HEK293 (cell line): ENCODE results near the gene TTC4.

Experiments
- CTCF ChIA-PET: fragments of 350-600 bp; formaldehyde crosslinking; extraction: SDS; loops from one replicate; lab custom pipeline; 2021; ENCODE audit warnings: antibody characterized with exemption; lab: Yijun Ruan, JAX
- POLR2A ChIA-PET: fragments of 300-600 bp; formaldehyde crosslinking; extraction: SDS; loops from one replicate; lab custom pipeline; 2020; ENCODE audit warnings: antibody characterized with exemption, inconsistent platforms; lab: Yijun Ruan, JAX
- H3K27ac ChIP-seq: fragments of 200-500 bp; sonication (Bioruptor generic); 2 replicates; pipeline ENCODE4 v1.5.1; 2014; ENCODE audit warnings: low read depth, low read length, control low read depth, inconsistent platforms; ENCODE audit errors: extremely low read depth
- H3K36me3 ChIP-seq, 2 experiments: fragments of 200-500 bp in 1 of 2; sonication (Bioruptor generic) in 1 of 2; 1 replicate in 1 of 2; 2 replicates in 1 of 2; pipeline ENCODE4 v1.5.1; 2014 to 2017; ENCODE audit warnings: inconsistent platforms in 2 of 2, low read length in 2 of 2; ENCODE audit not compliant: control insufficient read depth in 2 of 2, insufficient read depth in 1 of 2
- H3K4me1 ChIP-seq: fragments of 200-500 bp; sonication (Bioruptor generic); 2 replicates; pipeline ENCODE4 v1.5.1; 2014; ENCODE audit warnings: mild to moderate bottlenecking, low read length, inconsistent platforms; ENCODE audit not compliant: control insufficient read depth, insufficient read depth
- H3K4me3 ChIP-seq: 2 replicates; pipeline ENCODE4 v1.5.1; 2011; ENCODE audit warnings: low read depth, mild to moderate bottlenecking, control low read depth, low read length, moderate library complexity
- H3K9me3 ChIP-seq: fragments of 200-500 bp; sonication (Bioruptor generic); 2 replicates; pipeline ENCODE4 v1.5.1; 2014; ENCODE audit warnings: low read depth, low read length, inconsistent platforms; ENCODE audit not compliant: control insufficient read depth, insufficient read depth
- CTCF ChIP-seq: fragments of 450-650 bp; formaldehyde crosslinking; IDR thresholded peaks from 2 replicates; pipeline ENCODE4 v1.5.1; 2016; ENCODE audit warnings: missing biosample characterization, missing genetic modification characterization
- FEZF1 ChIP-seq: fragments of 450-650 bp; formaldehyde crosslinking; IDR thresholded peaks from 2 replicates; pipeline ENCODE4 v1.5.1; 2016; ENCODE audit warnings: missing biosample characterization, missing genetic modification characterization
- GLIS1 ChIP-seq: fragments of 450-650 bp; formaldehyde crosslinking; IDR thresholded peaks from 2 replicates; pipeline ENCODE4 v1.5.1; 2016; ENCODE audit warnings: missing biosample characterization, missing genetic modification characterization
- INSM2 ChIP-seq: fragments of 450-650 bp; formaldehyde crosslinking; IDR thresholded peaks from 2 replicates; pipeline ENCODE4 v1.5.1; 2016; ENCODE audit warnings: missing biosample characterization, missing genetic modification characterization
- SETDB1 ChIP-seq: IDR thresholded peaks from one replicate; pipeline ENCODE4 v1.6.1; 2017; ENCODE audit warnings: mild to moderate bottlenecking, low read length, moderate library complexity, mixed read lengths; ENCODE audit not compliant: insufficient read length
- ZBTB26 ChIP-seq: fragments of 450-650 bp; formaldehyde crosslinking; optimal IDR thresholded peaks from 2 replicates; pipeline ENCODE3; 2016; ENCODE audit warnings: missing biosample characterization, mild to moderate bottlenecking, missing genetic modification characterization
- ZBTB6 ChIP-seq: fragments of 450-650 bp; formaldehyde crosslinking; IDR thresholded peaks from 2 replicates; pipeline ENCODE4 v1.5.1; 2017; ENCODE audit warnings: missing biosample characterization, missing genetic modification characterization
- ZEB2 ChIP-seq: fragments of 450-650 bp; formaldehyde crosslinking; IDR thresholded peaks from 2 replicates; pipeline ENCODE4 v1.5.1; 2016; ENCODE audit warnings: missing biosample characterization, missing genetic modification characterization
- ZFP3 ChIP-seq: fragments of 450-650 bp; formaldehyde crosslinking; IDR thresholded peaks from 2 replicates; pipeline ENCODE4 v1.5.1; 2016; ENCODE audit warnings: low read depth, missing biosample characterization, missing genetic modification characterization
- ZFP37 ChIP-seq: fragments of 450-650 bp; formaldehyde crosslinking; IDR thresholded peaks from 2 replicates; pipeline ENCODE4 v1.5.1; 2016; ENCODE audit warnings: missing biosample characterization, missing genetic modification characterization
- ZNF266 ChIP-seq: fragments of 450-650 bp; formaldehyde crosslinking; IDR thresholded peaks from 2 replicates; pipeline ENCODE4 v1.5.1; 2016; ENCODE audit warnings: missing biosample characterization, missing genetic modification characterization, low read depth
- ZNF274 ChIP-seq, 2 experiments: fragments of 200-500 bp in 1 of 2; fragments of 450-650 bp in 1 of 2; sonication (Bioruptor generic) in 1 of 2; formaldehyde crosslinking in 1 of 2; IDR thresholded peaks; 2 replicates each; pipeline versions ENCODE4 v1.5.1 to v1.6.1; 2014 to 2016; ENCODE audit warnings: borderline replicate concordance in 1 of 2, inconsistent platforms in 1 of 2, low read length in 1 of 2, missing biosample characterization in 1 of 2, missing genetic modification characterization in 1 of 2
- ZNF394 ChIP-seq: fragments of 450-650 bp; formaldehyde crosslinking; IDR thresholded peaks from 2 replicates; pipeline ENCODE4 v1.5.1; 2016; ENCODE audit warnings: missing biosample characterization, missing genetic modification characterization, mild to moderate bottlenecking, moderate library complexity, borderline replicate concordance
- ZNF423 ChIP-seq: fragments of 450-650 bp; formaldehyde crosslinking; IDR thresholded peaks from 2 replicates; pipeline ENCODE4 v1.5.1; 2016; ENCODE audit warnings: missing biosample characterization, missing genetic modification characterization
- ZNF473 ChIP-seq: fragments of 450-650 bp; formaldehyde crosslinking; IDR thresholded peaks from 2 replicates; pipeline ENCODE4 v1.5.1; 2017; ENCODE audit warnings: missing biosample characterization, missing genetic modification characterization
- ZNF561 ChIP-seq: fragments of 450-650 bp; IDR thresholded peaks from 2 replicates; pipeline ENCODE4 v1.5.1; 2018; ENCODE audit warnings: missing biosample characterization, missing genetic modification characterization, borderline replicate concordance
- ZNF76 ChIP-seq: fragments of 450-650 bp; formaldehyde crosslinking; IDR thresholded peaks from 2 replicates; pipeline ENCODE4; 2016; ENCODE audit warnings: low read depth, missing biosample characterization, missing genetic modification characterization, borderline replicate concordance
- ZNF785 ChIP-seq: fragments of 450-650 bp; formaldehyde crosslinking; IDR thresholded peaks from 2 replicates; pipeline ENCODE4 v1.5.1; 2016; ENCODE audit warnings: missing biosample characterization, missing genetic modification characterization
- ZNF792 ChIP-seq: fragments of 450-650 bp; formaldehyde crosslinking; IDR thresholded peaks from 2 replicates; pipeline ENCODE4 v1.5.1; 2016; ENCODE audit warnings: missing biosample characterization, missing genetic modification characterization
- ZSCAN30 ChIP-seq: fragments of 450-650 bp; IDR thresholded peaks from 2 replicates; pipeline ENCODE4 v1.5.1; 2018; ENCODE audit warnings: missing biosample characterization, mild to moderate bottlenecking, missing genetic modification characterization, moderate library complexity
- ZSCAN5A ChIP-seq: fragments of 450-650 bp; formaldehyde crosslinking; IDR thresholded peaks from 2 replicates; pipeline ENCODE4 v1.5.1; 2016; ENCODE audit warnings: missing biosample characterization, missing genetic modification characterization

TTC4 gene

GRCh38 chr1:54708385-54708784 lies 7.3 kb upstream of the TTC4 start (continued):
- TF ChIP-seq ZFP3 = no peak
- no peak for TF ChIP-seq ZNF473 (tag by site-specific recombination)

GRCh38 chr1:54709547-54710292 lies 5.9 kb upstream of the TTC4 start:
- H3K27ac ChIP-seq = no peak overlapping the region
- no peak for TF ChIP-seq ZSCAN30 (tag by site-specific recombination)
- no peak for TF ChIP-seq ZNF785 (tag by site-specific recombination)
- no peak for TF ChIP-seq ZFP37 (tag by site-specific recombination)
- TF ChIP-seq ZNF266 (tag by site-specific recombination) = no peak
- TF ChIP-seq GLIS1 (tag by site-specific recombination) = no peak
- no peak for TF ChIP-seq FEZF1 (tag by site-specific recombination)
- no peak for TF ChIP-seq ZNF561
- TF ChIP-seq ZNF792 (tag by site-specific recombination) = no peak
- TF ChIP-seq INSM2 (tag by site-specific recombination) = no peak
- no peak for TF ChIP-seq ZBTB6 (tag by site-specific recombination)
- no peak for TF ChIP-seq ZNF394 (tag by site-specific recombination)
- no peak for TF ChIP-seq ZNF423 (tag by site-specific recombination)
- TF ChIP-seq ZNF76 = no peak
- no peak for TF ChIP-seq ZSCAN5A (tag by site-specific recombination)
- TF ChIP-seq SETDB1 = no peak
- no peak for TF ChIP-seq ZBTB26 (tag by site-specific recombination)
- no peak for TF ChIP-seq ZNF274 (IDR thresholded peaks at IDR 0.05; ENCODE audit: low read length)
- TF ChIP-seq ZNF274 (tag by site-specific recombination; IDR thresholded peaks at IDR 0.05; ENCODE audit: borderline replicate concordance) = no peak
- no peak for TF ChIP-seq CTCF
- no peak for TF ChIP-seq ZEB2
- CTCF ChIA-PET = no interaction called here
- no peaks in the 10 kb centered on the region for H3K4me1 ChIP-seq
- POLR2A ChIA-PET = no interaction called here
- H3K9me3 ChIP-seq = no peaks in the 10 kb centered on the region
- no peaks in the 10 kb centered on the region for H3K36me3 ChIP-seq
- no peak overlapping the region for H3K4me3 ChIP-seq
